Caki2 (cell line): ENCODE measurements around the gene ADRA2C. TPM values are rescaled to one million over a fixed set of nuclear protein-coding genes. Genes with fewer than 3 reads are reported as not detected.
"Not testable (repeated sequence)": the region's sequence is repeated elsewhere in the genome, so short reads cannot be mapped to it uniquely, and the experiment has no call there.

Source experiments
- DNase-seq: peaks from one replicate; pipeline ENCODE4 v3.0.0-alpha.2; 2015; ENCODE audit warnings: low read depth
- in situ Hi-C: cut with HindIII; loops from 2 replicates; pipeline ENCODE4 v1.10.0; 2016; ENCODE audit warnings: low sequenced_read_pairs, low pct_unique_long_range_greater_than_20kb, mixed read lengths
- total RNA-seq: library from RNA; depleted of rRNA; stranded (reverse); fragments of >200 nt; shearing (Covaris generic); gene quantifications from 2 replicates; pipeline ENCODE4 v1.2.3, GENCODE V29; 2014; ENCODE audit warnings: low replicate concordance

ADRA2C gene
- total RNA-seq, 1 experiment from 2014 or later: 17.6 TPM

DNA sequence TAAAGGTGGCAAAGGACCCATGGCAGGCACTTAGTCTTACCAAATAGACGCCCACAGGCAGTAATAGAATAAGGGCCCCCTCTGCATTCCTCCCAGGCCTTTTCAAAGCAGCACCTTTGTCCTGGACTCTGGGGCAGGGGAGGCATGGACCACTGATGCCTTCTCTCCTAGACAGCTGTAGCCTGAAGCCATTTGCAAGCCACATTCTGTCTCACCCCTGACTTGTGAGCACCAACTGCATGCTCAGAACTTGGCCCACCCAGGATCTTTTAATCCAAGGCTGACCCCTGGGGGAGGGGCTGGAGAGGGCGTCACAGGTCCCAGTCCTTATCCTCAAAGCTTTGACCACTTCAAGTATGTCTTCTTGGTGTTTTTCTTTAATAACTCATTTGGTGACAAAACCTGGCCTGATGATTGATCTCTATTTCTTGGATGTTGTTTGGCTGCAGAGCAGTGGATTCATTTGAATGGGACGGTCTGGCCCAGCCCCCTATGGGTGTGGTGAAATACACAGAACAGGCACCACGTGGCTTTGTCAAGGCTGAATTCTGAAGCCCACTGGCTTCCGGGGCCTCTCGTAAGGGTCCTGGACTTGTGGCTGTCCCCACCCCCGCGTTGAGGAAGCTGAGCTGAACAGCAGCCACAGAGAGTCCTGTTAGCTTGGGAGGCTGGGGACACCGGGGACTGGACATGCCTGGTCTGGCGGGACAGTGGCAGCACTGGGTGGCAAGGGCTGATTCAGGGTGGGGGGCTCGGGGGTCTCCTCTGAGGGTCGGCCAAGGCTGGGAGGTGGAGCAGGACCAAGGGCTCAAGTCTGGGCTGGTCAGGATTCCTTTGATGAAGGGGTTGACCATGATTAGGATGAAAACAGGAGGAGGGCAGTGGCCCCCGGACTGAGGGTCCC lies 36.6 kb downstream of the ADRA2C start:
- DNase-seq: no peak
- in situ Hi-C loops: no loop called here

DNA sequence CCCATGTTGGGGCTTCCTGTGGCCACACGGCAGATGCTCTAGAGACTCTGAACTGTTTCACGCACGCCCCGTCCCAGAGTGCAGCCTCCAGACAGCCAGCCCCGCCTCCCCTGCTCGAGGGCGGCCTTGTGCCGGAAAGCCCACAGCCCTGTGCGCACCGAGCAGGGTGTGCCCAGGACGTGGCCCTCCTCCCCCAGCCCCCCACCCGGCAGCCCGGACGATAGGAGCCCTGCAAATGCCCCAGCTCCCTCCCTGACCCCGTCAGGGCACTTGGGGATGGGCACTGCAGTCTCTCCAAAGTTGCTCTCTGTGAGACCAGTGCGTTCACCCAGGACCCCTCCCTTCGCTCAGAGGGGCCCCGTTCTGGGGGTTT lies 37.3 kb downstream of the ADRA2C start:
- DNase-seq: no peak
- in situ Hi-C loops: no loop called here

DNA sequence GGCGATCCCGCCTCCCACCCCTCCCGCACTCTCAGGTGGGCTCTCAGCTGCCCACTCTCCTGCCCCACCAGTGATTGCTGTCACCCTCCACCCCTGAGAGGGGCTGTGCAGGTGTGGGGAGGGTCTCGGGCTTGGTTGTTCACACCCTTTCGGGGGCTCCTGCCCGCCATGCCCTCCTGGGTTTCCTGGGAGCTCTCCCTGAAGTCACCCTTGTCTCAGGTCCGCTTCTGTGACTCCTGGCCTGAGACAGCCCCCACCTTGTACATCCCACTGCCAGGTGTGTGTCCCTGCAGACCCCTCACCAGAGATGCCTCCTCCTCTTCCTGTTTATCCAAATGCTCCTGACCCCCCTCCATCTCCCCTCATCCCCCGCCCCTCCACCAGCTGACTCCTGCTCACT lies 37.8 kb downstream of the ADRA2C start:
- in situ Hi-C loops: no loop called here
- no peak for DNase-seq

DNA sequence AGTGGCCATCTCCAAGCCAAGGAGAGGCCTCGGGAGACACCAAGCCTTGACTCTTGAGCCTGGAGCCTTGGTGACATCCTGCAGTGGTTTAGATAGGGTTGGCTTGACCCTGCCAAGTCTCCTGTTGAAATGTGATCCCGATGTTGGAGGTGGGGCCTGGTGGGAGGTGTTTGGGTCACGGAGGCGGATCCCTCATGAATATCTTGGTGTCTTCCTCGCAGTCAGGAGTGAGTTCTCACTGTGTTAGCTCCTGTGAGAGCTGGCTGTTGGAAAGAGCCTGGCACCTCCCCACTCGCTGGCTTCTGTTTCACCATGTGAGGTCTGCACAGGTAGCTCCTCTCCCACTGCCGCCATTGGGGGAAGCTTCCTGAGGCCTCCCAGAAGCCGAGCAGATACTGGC lies 38.8 kb downstream of the ADRA2C start:
- in situ Hi-C loops: no loop called here

DNA sequence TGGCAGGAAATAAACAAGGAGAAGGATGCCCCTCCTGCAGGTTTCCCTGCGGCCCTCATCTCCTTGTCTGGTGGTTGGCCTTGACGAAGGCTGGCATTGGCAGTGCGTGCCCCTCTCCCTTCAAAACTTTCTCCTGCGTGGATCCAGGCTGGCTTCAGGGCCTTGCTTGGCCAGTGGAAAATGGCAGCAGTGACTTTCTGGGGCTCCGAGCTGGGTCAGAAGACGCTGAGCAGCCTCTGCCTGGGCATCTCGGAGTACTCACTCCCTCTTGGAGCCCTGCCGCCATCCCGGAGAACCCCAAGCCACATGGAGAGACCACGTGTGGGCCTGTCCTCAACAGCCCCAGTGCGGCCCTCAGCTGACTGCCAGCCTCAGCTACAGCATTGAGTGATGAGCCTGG lies 39.5 kb downstream of the ADRA2C start:
- no peak for DNase-seq
- in situ Hi-C loops: no loop called here

More for the DNA sequence above, 38.8 kb downstream of the ADRA2C start:
- DNase-seq: no peak

DNA sequence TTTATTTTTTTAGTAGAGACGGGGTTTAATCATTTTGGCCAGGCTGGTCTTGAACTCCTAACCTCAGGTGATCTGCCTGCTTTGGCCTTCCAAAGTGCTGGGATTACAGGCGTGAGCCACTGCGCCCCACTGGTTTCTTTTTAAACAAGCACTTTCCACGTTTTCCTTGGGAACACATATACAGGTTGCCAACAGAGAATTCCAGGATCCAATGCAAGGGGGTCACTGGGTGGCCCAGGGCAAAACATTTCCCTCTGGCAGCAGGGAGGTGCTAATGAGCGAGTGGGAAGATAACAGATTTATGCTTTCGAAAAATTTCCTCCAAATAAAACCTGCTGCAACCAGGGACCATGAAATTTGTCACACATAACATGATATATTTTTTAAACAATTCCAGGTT lies 41.1 kb downstream of the ADRA2C start:
- in situ Hi-C loops: no loop called here
- DNase-seq: no peak

DNA sequence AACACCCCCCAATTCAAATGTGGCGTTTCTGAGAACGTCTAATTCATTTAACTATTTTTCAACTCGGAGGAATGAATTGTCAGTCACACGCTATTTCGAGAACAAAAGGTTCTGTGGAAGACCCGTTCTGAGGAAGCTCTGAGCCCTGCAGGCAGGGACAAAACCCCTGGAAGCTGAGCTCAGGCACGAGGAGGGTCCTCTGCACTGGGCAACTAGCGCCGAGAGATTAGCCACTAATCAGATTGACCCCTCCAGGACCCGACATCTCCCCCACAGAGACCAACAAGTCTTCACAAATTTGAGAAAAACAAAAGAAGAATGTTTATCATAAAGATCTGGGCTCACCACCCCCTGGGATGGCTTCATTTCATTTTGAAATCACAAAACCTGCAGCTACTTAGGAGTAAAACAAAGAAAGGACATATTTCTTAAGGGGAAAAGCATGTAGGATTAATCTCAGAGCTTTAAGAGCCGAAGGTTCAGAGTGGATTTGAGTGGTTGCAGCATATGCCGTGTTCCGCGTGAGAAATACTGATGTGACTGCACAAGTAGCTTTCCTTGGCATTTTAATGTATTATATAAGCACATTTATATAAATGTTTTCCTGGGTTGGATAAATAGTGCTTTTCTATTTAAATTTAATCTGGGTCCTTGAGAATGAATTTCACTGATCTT lies 41.8 kb downstream of the ADRA2C start:
- no peak for DNase-seq
- in situ Hi-C loops: no loop called here

DNA sequence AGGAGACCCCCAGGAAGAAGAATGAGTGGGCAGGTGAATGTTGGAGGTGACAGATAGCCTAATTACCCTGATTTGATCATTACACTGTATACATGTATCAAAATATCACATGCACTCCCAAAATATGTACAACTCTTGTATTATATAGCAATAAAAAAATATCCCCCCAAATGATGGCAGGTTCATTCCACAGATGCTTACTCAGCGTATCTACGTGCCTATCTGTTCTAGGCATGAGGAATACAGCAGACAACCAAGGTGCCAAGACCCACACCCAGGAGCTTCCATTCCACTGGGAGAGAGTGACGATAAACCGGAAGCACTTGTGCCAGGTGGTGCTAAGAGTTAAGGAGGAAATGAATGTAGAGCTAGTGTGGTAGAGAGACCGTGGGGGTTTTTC lies 42.4 kb downstream of the ADRA2C start:
- in situ Hi-C loops: no loop called here
- DNase-seq: no peak

DNA sequence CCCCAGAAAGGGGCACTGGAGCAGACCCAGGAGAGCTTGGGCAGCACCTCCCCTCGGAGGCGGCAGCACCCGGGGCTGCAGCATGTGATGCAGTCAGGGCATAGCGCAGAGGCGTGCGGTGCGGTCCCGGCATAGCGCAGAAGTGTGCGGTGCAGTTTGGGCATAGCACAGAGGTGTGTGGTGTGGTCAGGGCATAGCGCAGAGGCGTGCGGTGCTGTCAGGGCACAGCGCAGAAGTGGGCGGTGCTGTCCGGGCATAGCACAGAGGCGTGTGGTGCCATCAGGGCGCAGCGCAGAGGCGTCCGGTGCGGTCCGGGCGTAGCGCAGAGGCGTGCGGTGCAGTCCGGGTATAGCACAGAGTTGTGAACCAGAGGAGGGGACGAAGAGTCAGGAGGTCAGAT lies 42.8 kb downstream of the ADRA2C start:
- in situ Hi-C loops: no loop called here
- no peak for DNase-seq

DNA sequence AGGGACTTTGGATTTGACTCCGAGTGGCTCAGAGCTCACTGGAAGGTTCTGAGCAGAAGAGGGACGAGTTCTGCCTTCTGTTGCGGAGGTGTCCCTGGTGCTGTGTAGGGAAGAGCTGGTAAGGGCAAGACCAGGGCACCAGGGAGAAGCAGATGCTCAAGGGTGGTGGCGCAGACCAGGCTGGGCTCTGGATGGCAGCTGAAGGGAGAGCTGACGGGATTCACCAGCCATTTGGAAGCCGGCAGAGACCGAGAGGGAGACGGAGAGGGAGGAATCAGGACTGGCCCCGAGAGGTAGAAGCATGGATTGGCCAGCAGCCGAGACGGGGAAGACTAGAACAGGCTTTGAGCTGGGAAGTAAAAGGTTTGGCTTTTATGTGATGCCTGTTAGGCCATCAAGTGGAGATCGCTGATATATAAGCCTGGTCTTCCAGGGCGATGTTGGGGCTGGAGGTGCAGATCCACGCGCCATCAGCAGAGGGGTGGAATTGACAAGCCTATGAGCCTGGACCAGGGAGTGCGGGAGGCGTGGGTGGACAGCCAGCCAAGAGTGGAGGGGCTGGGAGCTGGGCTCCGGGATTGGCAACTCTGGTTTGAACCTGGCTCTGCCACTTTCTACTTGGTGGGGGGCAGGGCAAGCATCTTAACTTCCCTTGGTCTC lies 43.4 kb downstream of the ADRA2C start:
- DNase-seq: no peak
- in situ Hi-C loops: no loop called here

DNA sequence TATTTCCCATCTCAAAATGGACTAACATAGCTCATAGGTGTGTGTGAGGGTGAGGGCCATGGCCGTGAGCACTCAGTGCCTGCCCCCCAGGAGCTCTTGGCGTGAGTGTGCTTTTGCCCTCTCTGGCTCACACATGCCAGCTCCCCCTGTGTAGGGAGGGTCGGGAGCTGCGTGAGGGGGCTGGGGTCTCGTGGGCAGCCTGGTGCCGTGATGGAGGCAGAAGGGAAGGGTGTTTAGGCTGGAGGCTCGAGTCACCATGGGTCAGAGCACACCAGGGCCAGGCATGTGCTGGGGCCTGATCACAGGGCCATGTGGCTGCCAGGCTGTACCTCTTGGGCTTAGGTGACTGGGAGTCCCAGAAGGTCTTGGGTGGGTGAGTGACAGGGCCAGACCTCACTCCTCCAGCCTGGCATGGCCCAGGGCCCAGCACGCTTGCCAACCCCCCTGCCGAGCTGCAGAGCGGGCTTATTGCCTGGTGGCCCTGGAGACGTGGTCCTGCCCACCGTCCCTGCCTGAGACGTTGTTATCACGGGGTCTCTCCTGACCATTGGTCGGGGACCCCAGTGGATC lies 44.0 kb downstream of the ADRA2C start:
- DNase-seq: no peak
- in situ Hi-C loops: no loop called here

DNA sequence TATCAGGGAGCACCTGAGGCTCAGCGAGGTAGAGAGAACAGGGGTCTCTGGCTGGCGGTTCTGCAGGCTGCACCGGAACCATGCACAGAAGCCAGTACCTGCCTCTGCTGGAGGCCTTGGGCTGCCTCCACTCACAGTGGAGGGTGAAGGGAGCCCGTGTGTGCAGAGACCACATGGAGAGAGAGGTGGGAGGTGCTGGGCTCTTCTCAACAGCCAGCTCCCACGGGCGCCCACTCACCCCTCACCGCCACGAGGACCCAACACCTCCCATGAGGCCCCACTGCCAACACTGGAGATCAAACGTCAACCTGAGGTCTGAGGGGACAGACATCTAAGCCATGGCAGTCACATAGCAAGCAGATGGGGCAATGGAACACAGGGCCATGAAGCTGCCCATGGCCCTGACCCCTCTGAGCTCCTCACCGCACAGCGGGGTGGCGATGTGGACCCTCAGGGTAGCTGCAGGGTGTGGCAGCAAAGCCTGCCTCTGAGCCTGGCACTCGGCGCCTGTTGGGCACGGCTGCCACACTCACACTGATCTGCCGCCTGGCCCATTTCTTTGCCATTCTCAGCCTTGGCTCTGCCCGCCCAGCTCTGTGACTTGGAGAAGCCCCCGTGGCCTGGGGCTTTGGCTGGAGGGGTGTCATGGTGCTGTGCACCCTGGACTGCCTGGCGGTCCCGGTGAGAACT lies 44.8 kb downstream of the ADRA2C start:
- in situ Hi-C loops: no loop called here
- DNase-seq: no peak

DNA sequence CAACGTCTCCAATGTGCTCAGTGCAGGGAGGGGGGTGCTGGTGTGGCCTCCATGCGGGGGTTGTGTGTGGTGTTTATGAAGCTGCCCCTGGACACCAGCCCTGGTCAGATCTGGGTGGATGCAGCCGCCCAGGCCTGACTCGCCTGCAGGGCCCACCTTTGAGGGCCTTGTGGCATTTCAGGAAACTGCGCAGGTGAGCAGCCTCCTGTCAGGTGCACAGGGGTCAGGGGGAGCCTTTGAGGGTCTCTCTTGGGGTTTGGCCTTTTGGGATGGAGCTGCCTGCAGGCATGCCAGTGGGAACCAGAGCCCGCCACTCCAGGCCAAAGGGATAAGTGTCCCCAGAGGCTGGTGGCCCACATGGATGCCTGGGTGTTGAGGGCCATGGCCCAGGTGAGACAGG lies 45.4 kb downstream of the ADRA2C start:
- in situ Hi-C loops: no loop called here
- no peak for DNase-seq

DNA sequence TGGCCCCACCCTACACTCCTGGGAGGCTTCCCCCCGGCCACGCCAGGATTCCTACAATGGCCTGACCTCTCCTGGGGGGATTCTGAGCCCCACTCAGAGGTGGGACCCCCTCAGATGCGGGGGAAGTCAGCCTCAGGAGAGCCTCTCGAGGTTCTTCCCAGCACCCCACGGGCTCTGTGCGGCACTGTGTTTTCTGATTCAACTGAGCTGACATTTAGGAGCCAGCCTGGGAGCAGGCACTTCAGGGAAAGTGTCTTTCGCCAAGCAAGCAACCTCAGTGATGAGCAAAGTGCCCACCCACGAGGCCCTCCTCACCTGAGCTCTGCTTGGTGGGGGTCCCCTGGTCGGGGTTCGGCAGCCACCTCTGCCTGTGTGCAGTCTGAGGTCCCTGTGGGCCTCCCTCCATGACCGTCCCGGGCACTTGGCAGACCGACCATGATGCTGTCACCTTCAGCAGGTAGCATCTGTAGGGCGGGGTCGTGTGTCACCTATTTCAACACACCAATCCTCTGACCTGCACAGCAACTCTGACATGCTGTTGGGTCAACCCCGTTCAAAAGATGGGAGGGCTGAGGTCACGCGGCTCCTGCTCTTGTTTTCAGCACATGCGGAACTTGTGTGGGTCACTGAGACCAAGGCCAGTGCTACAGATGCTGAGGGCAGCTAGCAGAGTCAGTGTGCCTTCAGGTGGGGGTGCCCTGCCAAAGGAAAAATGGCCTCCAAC lies 46.2 kb downstream of the ADRA2C start:
- in situ Hi-C loops: no loop called here
- DNase-seq: no peak

DNA sequence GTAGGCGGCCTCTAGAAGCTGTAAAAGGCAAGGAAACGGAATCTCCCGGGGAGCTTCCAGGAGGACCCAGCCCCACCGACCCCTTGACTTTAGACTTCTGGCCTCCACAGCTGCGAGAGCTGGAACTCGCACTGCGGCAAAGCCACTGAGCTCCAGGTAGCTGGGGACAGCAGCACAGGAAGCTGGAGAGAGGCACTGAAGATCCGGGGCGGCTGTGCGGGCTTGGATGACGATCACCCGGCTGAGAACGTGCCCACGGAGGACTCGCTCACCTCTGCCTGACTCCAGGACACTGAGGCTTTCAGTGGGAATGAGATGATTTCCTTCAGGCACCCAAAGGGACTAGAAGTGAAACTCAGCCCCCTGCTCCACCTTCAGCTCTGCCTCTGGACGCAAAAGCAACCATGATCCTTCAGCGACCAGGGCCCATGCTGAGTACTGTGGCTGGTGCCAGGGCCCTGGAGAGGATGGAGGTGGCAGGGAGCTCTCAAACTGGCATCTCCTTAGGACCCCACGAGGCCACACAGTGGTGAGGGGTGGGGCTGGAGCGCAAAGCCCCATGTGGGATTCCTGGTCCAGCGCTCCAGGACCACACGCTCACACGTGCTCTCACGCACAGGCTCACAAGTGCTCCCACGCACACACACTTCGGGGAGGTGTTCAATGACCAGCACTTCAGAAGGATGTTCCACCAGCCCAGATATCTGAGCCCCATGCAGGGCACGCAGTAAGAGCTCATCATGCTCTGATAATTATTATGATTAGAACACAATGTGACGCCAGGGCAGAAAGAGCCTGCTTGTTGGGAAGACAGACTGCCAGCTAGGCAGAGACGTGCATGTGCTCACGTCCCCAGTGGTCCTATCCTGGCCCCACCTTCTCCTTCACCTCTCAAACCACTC lies 47.2 kb downstream of the ADRA2C start:
- in situ Hi-C loops: no loop called here
- no peak for DNase-seq

DNA sequence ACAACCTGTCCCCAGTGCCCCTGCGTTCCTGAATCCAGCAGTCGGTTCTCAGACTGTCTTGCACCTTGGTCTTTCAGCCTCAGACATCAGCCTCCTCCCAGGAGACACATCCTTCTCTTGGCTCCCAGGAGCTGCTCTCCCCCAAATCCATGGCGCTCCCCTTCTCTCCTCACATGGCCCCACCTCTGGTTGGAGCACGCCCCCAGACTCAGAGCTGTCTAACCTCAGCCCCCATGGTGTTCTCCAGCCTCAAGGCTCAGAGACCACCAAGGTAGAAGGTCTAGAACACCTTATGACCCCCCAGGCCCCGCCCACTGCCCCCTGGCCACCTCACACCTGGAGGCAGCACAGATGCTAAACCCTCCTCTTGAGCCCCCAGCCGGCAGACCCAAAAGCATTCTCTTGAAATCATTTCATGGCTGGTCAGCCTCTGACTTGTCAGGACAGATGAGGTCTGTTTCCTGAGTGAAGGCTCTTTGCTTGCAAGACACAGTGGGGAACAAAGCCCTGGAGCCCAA lies 47.9 kb downstream of the ADRA2C start:
- no peak for DNase-seq
- in situ Hi-C loops: no loop called here

DNA sequence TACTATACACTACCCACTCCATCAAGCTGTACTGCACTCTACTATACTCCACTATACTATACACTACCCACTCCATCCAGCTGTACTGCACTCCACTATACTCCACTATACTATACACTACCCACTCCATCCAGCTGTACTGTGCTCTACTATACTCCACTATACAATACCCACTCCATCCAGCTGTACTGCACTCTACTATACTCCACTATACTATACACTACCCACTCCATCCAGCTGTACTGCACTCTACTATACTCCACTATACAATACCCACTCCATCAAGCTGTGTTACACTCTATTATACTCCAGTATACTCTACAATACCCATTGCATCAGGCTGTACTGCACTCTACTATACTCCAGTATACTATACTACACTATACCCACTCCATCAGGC lies 48.7 kb downstream of the ADRA2C start:
- in situ Hi-C loops, DNase-seq: not testable (repeated sequence)
